AG10803 (cell line): Measurements from ENCODE around the gene KCNMA1.

ENCODE experiments used
- DNase-seq: peaks from one replicate; pipeline ENCODE4 v3.0.0; 2010; ENCODE audit warnings: low read depth
- H3K4me3 ChIP-seq: 2 replicates; pipeline ENCODE4 v1.5.1; 2011; ENCODE audit warnings: mild to moderate bottlenecking, low read length, control low read depth
- TF ChIP-seq, protein P1 (sequence below): conservative IDR thresholded peaks from 2 replicates; pipeline ENCODE4 v1.5.1; 2011; ENCODE audit warnings: mild to moderate bottlenecking, low read length, control low read depth, inconsistent platforms

Gene KCNMA1

DNA sequence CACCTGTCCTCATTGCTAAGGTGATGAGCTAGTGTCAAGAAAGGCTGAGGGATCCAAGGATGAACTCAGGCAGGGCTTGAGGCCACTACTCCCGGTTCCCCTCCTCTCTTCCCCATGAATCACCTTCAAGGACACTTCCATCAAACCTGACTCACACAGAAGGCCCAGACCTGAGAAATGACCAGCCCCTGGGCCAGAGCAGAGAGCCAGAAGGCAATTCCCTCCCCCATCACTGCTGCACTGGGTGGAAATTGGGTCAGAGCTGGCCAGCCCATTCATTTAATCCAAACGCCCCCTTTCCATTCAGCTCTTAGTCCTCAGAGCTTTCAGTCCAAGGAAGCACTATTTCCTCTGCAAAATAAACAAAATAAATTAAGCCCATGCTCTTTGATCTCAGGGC, 182.0 kb downstream of the KCNMA1 start:
- no peak overlapping the region for H3K4me3 ChIP-seq
- TF ChIP-seq, protein P1, sequence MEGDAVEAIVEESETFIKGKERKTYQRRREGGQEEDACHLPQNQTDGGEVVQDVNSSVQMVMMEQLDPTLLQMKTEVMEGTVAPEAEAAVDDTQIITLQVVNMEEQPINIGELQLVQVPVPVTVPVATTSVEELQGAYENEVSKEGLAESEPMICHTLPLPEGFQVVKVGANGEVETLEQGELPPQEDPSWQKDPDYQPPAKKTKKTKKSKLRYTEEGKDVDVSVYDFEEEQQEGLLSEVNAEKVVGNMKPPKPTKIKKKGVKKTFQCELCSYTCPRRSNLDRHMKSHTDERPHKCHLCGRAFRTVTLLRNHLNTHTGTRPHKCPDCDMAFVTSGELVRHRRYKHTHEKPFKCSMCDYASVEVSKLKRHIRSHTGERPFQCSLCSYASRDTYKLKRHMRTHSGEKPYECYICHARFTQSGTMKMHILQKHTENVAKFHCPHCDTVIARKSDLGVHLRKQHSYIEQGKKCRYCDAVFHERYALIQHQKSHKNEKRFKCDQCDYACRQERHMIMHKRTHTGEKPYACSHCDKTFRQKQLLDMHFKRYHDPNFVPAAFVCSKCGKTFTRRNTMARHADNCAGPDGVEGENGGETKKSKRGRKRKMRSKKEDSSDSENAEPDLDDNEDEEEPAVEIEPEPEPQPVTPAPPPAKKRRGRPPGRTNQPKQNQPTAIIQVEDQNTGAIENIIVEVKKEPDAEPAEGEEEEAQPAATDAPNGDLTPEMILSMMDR = no peak
- no peak for DNase-seq

DNA sequence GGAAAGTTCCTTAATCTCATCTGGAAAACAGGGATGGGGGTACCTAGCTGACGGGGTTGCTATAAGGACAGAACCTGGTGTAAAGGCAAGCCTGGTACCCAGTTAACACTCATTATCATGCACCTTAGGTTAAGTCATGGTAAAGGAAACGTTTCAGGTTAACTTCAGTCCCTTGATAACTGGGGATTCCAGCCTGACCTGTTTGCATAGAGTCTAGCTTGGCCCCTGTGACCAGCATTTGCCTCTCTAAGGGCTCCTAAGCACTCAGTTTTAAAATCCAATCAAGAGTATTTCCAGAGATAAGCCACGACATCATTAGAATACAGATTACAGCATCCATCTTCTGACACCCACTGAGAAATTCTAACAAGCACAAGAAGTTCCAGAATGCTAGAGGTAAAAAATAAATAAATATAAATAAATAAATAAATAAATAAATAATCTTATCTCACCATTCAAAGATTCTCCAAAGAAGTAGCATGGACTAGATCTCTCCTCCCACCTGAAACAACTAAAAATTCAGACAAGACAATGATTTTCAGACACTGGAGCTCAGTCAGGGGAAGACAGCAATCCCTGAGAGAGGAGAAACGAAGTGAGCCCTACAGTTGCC, 184.6 kb downstream of the KCNMA1 start:
- TF ChIP-seq, protein P1 = no peak
- H3K4me3 ChIP-seq = no peak overlapping the region
- no peak for DNase-seq

DNA sequence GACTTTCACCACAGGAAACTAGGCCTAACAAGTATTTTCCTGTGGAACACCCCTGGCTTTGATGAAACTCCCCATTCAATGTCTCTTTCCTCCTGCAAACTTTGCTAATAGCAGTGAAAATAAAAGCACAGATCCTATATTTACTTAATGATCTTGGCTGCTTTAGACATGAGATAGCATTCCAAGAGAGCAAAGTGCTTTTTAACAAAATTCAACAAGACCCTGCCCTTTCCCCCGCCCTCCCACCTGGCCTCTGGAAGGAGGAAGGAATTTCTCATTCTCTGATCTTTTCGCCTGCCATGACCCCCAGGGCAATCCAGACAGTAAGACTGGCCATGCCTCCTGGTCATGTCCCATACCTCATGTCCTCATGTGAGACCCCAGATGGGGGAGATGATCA, 185.7 kb downstream of the KCNMA1 start:
- no peak for DNase-seq
- no peak overlapping the region for H3K4me3 ChIP-seq
- TF ChIP-seq, protein P1 = no peak

DNA sequence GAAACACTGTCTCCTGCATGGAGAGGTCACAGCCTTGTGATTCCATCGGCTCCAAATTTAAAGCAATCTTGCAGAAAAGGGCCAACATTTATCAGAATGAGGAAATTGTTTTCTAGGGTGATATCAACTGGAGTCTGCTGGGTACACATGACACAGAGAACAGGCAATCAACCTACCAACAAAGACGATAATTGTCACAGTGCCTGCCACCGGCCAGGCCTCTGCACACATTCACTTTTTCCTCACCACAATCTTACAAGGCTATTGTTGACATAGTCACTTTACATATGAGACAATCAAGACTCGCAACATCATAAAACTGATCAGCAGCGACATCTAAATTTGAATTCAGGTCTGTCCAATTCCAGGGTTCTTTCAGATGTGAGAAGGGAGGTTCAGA, 189.4 kb downstream of the KCNMA1 start:
- no peak overlapping the region for H3K4me3 ChIP-seq
- TF ChIP-seq, protein P1 = no peak
- no peak for DNase-seq

DNA sequence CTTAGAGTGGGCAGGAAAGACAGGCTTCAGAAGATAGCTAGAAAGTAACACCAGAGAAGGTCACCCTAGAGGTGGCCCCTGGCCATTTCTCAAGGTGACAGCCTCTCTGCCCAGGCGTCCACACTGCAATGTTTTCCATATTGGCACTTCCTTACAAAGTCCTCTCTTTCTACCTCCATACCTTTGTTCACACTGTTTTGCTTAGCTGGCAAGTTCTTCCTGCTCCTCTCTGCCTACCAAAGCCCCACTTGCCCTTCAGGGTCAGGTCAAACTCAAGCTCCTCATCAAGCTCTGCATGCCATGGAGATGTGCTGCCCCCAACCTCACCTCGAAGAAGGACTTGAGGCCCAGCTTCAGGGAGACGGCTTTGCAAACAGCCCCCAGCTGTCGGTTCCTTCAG, 190.9 kb downstream of the KCNMA1 start:
- TF ChIP-seq, protein P1 = no peak
- no peak overlapping the region for H3K4me3 ChIP-seq
- DNase-seq = no peak

DNA sequence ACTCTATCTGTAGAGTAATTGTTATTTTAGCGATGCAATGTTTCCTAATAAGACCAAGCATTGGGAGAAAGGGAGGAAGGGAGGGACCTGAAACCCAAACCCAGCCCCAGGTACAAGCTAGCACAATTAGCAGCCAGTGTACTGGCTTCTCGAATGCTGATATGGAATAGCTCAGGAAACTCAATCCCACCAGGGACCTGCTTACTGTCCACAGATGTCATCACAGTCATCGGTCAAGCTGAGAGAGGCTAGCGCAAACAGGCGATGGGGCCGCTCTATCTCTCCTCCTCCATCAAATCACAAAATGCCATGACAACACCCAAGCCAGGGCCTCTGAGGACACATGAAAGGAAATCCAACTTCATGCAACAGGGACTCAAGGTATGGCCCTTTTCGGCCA, 192.1 kb downstream of the KCNMA1 start:
- TF ChIP-seq, protein P1 = no peak
- DNase-seq = no peak
- no peak overlapping the region for H3K4me3 ChIP-seq

DNA sequence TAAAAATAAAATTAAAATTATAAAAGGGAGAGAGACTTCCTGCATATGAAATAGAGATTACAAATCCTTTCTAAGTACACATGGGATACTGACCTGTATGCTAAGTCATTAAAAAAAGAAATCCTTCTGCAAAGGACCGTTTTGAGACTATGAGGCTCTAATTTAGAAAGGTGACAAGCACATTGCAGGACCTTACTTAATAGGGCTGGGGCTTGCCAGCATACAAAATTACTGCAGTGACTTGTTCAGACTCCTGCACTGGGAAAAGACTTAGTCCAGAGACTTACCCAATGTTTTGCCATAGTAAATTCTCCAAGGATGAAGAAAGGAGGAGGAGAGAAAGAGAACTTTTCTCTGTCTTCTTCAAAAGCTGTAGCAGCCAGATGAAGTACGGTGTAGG, 193.6 kb downstream of the KCNMA1 start:
- DNase-seq = no peak
- TF ChIP-seq, protein P1 = no peak
- H3K4me3 ChIP-seq = no peak overlapping the region
